Liver (tissue), 9 donors: Measurements from ENCODE around the gene OR2D3. TPM values are rescaled to one million over a fixed set of nuclear protein-coding genes. Genes with fewer than 3 reads are reported as not detected.

ENCODE experiments used
- DNase-seq: peaks from one replicate; pipeline ENCODE4 v3.0.0-alpha.2; 2017; ENCODE audit warnings: low spot score
- H3K27ac ChIP-seq, 2 donors: one replicate each; pipeline ENCODE4 v1.7.0; 2013; ENCODE audit warnings: inconsistent platforms in 2 of 2, low read length in 2 of 2, control low read depth in 1 of 2, low read depth in 1 of 2, mild to moderate bottlenecking in 1 of 2
- H3K27me3 ChIP-seq, 4 donors: one replicate each; pipeline versions ENCODE4 v1.6.1 to v1.7.0; 2013; ENCODE audit warnings: low read length in 3 of 4, inconsistent platforms in 1 of 4, mild to moderate bottlenecking in 1 of 4, moderate library complexity in 1 of 4; ENCODE audit not compliant: control insufficient read depth in 4 of 4, insufficient read depth in 4 of 4
- H3K36me3 ChIP-seq, 4 donors: one replicate each; pipeline versions ENCODE4 v1.6.1 to v1.7.0; 2013; ENCODE audit warnings: low read length in 3 of 4, mild to moderate bottlenecking in 3 of 4, low read depth in 1 of 4, moderate library complexity in 1 of 4; ENCODE audit not compliant: control insufficient read depth in 4 of 4, insufficient read depth in 3 of 4
- H3K4me1 ChIP-seq, 4 donors: one replicate each; pipeline versions ENCODE4 v1.6.1 to v1.7.0; 2013; ENCODE audit warnings: low read length in 3 of 4, mild to moderate bottlenecking in 3 of 4, moderate library complexity in 1 of 4; ENCODE audit not compliant: control insufficient read depth in 4 of 4, insufficient read depth in 4 of 4
- H3K4me3 ChIP-seq, 3 donors: one replicate each; pipeline versions ENCODE4 v1.6.1 to v1.7.0; 2013; ENCODE audit warnings: low read length in 3 of 3, control low read depth in 1 of 3, low read depth in 1 of 3, mild to moderate bottlenecking in 1 of 3
- H3K9ac ChIP-seq, 2 donors: one replicate each; pipeline ENCODE4 v1.7.0; 2013; ENCODE audit warnings: low read length in 2 of 2, mild to moderate bottlenecking in 2 of 2, moderate library complexity in 2 of 2, control low read depth in 1 of 2, low read depth in 1 of 2
- H3K9me3 ChIP-seq, 4 donors: one replicate each; pipeline versions ENCODE4 v1.6.1 to v1.7.0; 2013; ENCODE audit warnings: low read length in 3 of 4; ENCODE audit not compliant: control insufficient read depth in 4 of 4
- ATF3 ChIP-seq: IDR thresholded peaks from 2 replicates; pipeline ENCODE4 v1.6.1; 2016; ENCODE audit warnings: antibody characterized with exemption
- CTCF ChIP-seq: fragments of 150-350 bp; IDR thresholded peaks from 2 replicates; pipeline ENCODE4 v1.5.1; 2017; ENCODE audit warnings: improper control_type of control experiment, low read depth, low read length; ENCODE audit not compliant: missing input control
- EGR1 ChIP-seq, 2 donors: IDR thresholded peaks; 2 replicates each; pipeline ENCODE4 v1.6.1; 2016 to 2018; ENCODE audit warnings: antibody characterized with exemption in 2 of 2, low read depth in 2 of 2
- FOXA1 ChIP-seq: IDR thresholded peaks from 2 replicates; pipeline ENCODE4 v1.6.1; 2016; ENCODE audit warnings: antibody characterized with exemption
- FOXA2 ChIP-seq: IDR thresholded peaks from 2 replicates; pipeline ENCODE4 v1.6.1; 2016; ENCODE audit warnings: antibody characterized with exemption
- GABPA ChIP-seq, 2 donors: IDR thresholded peaks in 1 of 2; conservative IDR thresholded peaks in 1 of 2; 2 replicates each; pipeline ENCODE4 v1.6.1; 2016; ENCODE audit warnings: antibody characterized with exemption in 2 of 2, mild to moderate bottlenecking in 1 of 2, moderate library complexity in 1 of 2
- HNF4A ChIP-seq, 2 donors: conservative IDR thresholded peaks; 2 replicates each; pipeline ENCODE4 v1.6.1; 2016; ENCODE audit warnings: antibody characterized with exemption in 2 of 2, mild to moderate bottlenecking in 2 of 2
- JUND ChIP-seq, 2 donors: IDR thresholded peaks; 2 replicates each; pipeline ENCODE4 v1.6.1; 2016; ENCODE audit warnings: antibody characterized with exemption in 2 of 2
- NR2F2 ChIP-seq: IDR thresholded peaks from 2 replicates; pipeline ENCODE4 v1.6.1; 2016; ENCODE audit warnings: antibody characterized with exemption
- RAD21 ChIP-seq, 2 donors: IDR thresholded peaks; 2 replicates each; pipeline ENCODE4 v1.6.1; 2016; ENCODE audit warnings: antibody characterized with exemption in 2 of 2, mild to moderate bottlenecking in 2 of 2
- SP1 ChIP-seq: IDR thresholded peaks from 2 replicates; pipeline ENCODE4 v1.6.1; 2018; ENCODE audit warnings: antibody characterized with exemption, mild to moderate bottlenecking
- TAF1 ChIP-seq: conservative IDR thresholded peaks from 2 replicates; pipeline ENCODE4 v1.6.1; 2016; ENCODE audit warnings: antibody characterized with exemption, mild to moderate bottlenecking
- YY1 ChIP-seq: IDR thresholded peaks from 2 replicates; pipeline ENCODE4 v1.6.1; 2016; ENCODE audit warnings: antibody characterized with exemption, mild to moderate bottlenecking
- WGBS: extraction: QIAGEN DNeasy Blood & Tissue Kit; methylation state at CpG from one replicate; pipeline ENCODE4 v1.1.7; 2013; 5-methylcytosine and 5-hydroxymethylcytosine counted together
- polyA plus RNA-seq, 2 donors: library from polyadenylated mRNA; stranded (reverse) in 1 of 2; unstranded in 1 of 2; fragments of 200-250 nt in 1 of 2; fragments of >200 nt in 1 of 2; fragmentation: Nextera tagmentation in 1 of 2; extraction: Ambion mirVana in 1 of 2; gene quantifications; one replicate each; pipeline versions ENCODE4 v1.2.1 to v1.2.3, GENCODE V29; 2013 to 2015
- total RNA-seq, 2 donors: library from RNA; depleted of rRNA; stranded (reverse); fragments of >200 nt; gene quantifications; one replicate each; pipeline ENCODE4 v1.2.3, GENCODE V29; 2014
- TF ChIP-seq, protein P1 (sequence below): IDR thresholded peaks from 2 replicates; pipeline ENCODE4 v1.6.1; 2016; ENCODE audit warnings: antibody characterized with exemption
- TF ChIP-seq, protein P2 (sequence below): IDR thresholded peaks from 2 replicates; pipeline ENCODE4 v1.6.1; 2016; ENCODE audit warnings: antibody characterized with exemption
- TF ChIP-seq, protein P3 (sequence below): IDR thresholded peaks from 2 replicates; pipeline ENCODE4 v1.6.1; 2016; ENCODE audit warnings: antibody characterized with exemption, mild to moderate bottlenecking
- donor health status: healthy.
- donor health status: healthy.
- donor health status: healthy.
- donor health status: healthy.
- donor health status: healthy.

Gene OR2D3
- total and polyA plus RNA-seq, 4 donors = not detected

DNA sequence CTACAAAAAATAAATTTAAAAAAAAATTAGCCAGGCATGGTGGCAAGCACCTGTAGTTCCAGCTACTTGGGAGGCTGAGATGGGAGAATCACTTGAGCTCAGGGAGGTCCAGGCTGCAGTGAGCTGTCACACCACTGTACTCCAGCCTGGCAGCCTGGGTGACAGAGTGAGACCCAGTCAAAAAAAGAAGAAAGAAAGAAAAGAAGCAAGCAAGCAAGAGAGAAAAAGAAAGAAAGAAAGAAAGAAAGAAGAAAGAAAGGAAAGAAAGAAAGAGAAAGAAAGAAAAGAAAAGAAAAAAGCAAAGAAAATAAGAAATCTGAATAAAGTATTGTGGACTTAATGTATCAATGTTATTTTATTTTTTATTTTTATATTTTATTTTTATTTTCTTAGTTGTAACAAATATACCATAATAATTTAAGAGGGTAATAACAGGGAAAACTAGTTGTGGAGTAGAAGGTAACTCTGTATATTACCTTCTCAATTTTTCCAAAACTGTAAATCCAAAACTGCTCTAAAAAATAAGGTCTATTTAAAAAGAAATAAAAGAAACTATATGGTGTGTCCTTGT lies 4.3 kb downstream of the OR2D3 start:
- Histone ChIP-seq H3K4me3 (no peak overlapping the region), H3K27ac (no peak overlapping the region), H3K4me1 (peaks cover 4 to 9% (median 6%) of the 10 kb centered on the region in 4 donors), H3K36me3 (no peaks in the 10 kb centered on the region), H3K9me3 (peaks cover 0 to 1% (median 0%) of the 10 kb centered on the region in 4 donors), H3K27me3 (peaks cover 0 to 14% (median 2%) of the 10 kb centered on the region in 4 donors), H3K9ac (no peak overlapping the region)
- no peak for TF ChIP-seq RAD21 (IDR thresholded peaks at IDR 0.05)
- TF ChIP-seq SP1 = no peak
- TF ChIP-seq GABPA (IDR thresholded peaks at IDR 0.05 in 1 of 2, conservative IDR thresholded peaks at IDR 0.05 in 1 of 2) = no peak
- TF ChIP-seq, protein P1, sequence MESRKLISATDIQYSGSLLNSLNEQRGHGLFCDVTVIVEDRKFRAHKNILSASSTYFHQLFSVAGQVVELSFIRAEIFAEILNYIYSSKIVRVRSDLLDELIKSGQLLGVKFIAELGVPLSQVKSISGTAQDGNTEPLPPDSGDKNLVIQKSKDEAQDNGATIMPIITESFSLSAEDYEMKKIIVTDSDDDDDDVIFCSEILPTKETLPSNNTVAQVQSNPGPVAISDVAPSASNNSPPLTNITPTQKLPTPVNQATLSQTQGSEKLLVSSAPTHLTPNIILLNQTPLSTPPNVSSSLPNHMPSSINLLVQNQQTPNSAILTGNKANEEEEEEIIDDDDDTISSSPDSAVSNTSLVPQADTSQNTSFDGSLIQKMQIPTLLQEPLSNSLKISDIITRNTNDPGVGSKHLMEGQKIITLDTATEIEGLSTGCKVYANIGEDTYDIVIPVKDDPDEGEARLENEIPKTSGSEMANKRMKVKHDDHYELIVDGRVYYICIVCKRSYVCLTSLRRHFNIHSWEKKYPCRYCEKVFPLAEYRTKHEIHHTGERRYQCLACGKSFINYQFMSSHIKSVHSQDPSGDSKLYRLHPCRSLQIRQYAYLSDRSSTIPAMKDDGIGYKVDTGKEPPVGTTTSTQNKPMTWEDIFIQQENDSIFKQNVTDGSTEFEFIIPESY = no peak
- TF ChIP-seq HNF4A (conservative IDR thresholded peaks at IDR 0.05) = no peak
- TF ChIP-seq, protein P2, sequence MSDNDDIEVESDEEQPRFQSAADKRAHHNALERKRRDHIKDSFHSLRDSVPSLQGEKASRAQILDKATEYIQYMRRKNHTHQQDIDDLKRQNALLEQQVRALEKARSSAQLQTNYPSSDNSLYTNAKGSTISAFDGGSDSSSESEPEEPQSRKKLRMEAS = no peak
- TF ChIP-seq JUND (IDR thresholded peaks at IDR 0.05) = no peak
- TF ChIP-seq, protein P3, sequence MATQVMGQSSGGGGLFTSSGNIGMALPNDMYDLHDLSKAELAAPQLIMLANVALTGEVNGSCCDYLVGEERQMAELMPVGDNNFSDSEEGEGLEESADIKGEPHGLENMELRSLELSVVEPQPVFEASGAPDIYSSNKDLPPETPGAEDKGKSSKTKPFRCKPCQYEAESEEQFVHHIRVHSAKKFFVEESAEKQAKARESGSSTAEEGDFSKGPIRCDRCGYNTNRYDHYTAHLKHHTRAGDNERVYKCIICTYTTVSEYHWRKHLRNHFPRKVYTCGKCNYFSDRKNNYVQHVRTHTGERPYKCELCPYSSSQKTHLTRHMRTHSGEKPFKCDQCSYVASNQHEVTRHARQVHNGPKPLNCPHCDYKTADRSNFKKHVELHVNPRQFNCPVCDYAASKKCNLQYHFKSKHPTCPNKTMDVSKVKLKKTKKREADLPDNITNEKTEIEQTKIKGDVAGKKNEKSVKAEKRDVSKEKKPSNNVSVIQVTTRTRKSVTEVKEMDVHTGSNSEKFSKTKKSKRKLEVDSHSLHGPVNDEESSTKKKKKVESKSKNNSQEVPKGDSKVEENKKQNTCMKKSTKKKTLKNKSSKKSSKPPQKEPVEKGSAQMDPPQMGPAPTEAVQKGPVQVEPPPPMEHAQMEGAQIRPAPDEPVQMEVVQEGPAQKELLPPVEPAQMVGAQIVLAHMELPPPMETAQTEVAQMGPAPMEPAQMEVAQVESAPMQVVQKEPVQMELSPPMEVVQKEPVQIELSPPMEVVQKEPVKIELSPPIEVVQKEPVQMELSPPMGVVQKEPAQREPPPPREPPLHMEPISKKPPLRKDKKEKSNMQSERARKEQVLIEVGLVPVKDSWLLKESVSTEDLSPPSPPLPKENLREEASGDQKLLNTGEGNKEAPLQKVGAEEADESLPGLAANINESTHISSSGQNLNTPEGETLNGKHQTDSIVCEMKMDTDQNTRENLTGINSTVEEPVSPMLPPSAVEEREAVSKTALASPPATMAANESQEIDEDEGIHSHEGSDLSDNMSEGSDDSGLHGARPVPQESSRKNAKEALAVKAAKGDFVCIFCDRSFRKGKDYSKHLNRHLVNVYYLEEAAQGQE = no peak
- TF ChIP-seq NR2F2 = no peak
- TF ChIP-seq FOXA2 = no peak
- TF ChIP-seq YY1 = no peak
- no peak for TF ChIP-seq FOXA1
- no peak for DNase-seq

- H3K36me3 ChIP-seq = no peaks in the 10 kb centered on the region
- H3K9ac ChIP-seq = no peak overlapping the region
- no peak overlapping the region for H3K27ac ChIP-seq
- H3K9me3 ChIP-seq = peaks cover 0 to 1% (median 0%) of the 10 kb centered on the region in 4 donors
- peaks cover 0 to 14% (median 2%) of the 10 kb centered on the region in 4 donors for H3K27me3 ChIP-seq
- peaks cover 4 to 9% (median 6%) of the 10 kb centered on the region in 4 donors for H3K4me1 ChIP-seq
- no peak for DNase-seq
- peak overlapping the region in 2 of 3 donors; percentile 3 to 49 for H3K4me3 ChIP-seq
- 64% methylated on average over 2 of the region's 2 CpGs for WGBS
- TF ChIP-seq EGR1 (IDR thresholded peaks at IDR 0.05; ENCODE audit: low read depth in 2 of 2) (no peak), TAF1 (no peak), RAD21 (IDR thresholded peaks at IDR 0.05) (no peak), GABPA (IDR thresholded peaks at IDR 0.05 in 1 of 2, conservative IDR thresholded peaks at IDR 0.05 in 1 of 2) (no peak), NR2F2 (no peak), FOXA1 (no peak), HNF4A (conservative IDR thresholded peaks at IDR 0.05) (no peak), YY1 (no peak), ATF3 (no peak), CTCF (no peak)
- TF ChIP-seq, protein P1 = no peak
- TF ChIP-seq, protein P3 = no peak
- TF ChIP-seq, protein P2 = no peak
These were observed 4.9 kb downstream of the OR2D3 start for GRCh38 chr11:6925636-6926207.
